Nephron progenitor cell (in vitro differentiated cells): Measurements from ENCODE around the gene AOPEP.
A peak's percentile ranks its signal among the peaks of the same experiment; 100 is the strongest.

ENCODE experiments used
- DNase-seq: peaks from one replicate; pipeline ENCODE4 v3.0.0; 2021
- H3K27ac Mint-ChIP-seq: 2 replicates; pipeline ENCODE4 v1.8.0; 2021; ENCODE audit warnings: mild to moderate bottlenecking, moderate library complexity, mixed read lengths
- H3K27me3 Mint-ChIP-seq: 2 replicates; pipeline ENCODE4 v1.8.0; 2021; ENCODE audit warnings: mild to moderate bottlenecking, low read depth, mixed read lengths; ENCODE audit not compliant: poor library complexity
- H3K36me3 Mint-ChIP-seq: 2 replicates; pipeline ENCODE4 v1.8.0; 2021; ENCODE audit warnings: low read depth, mixed read lengths
- H3K4me1 Mint-ChIP-seq: 2 replicates; pipeline ENCODE4 v1.8.0; 2021; ENCODE audit warnings: mixed read lengths
- H3K4me3 Mint-ChIP-seq: 2 replicates; pipeline ENCODE4 v1.8.0; 2021; ENCODE audit warnings: mild to moderate bottlenecking, moderate library complexity, mixed read lengths
- H3K9me3 Mint-ChIP-seq: 2 replicates; pipeline ENCODE4 v1.8.0; 2021; ENCODE audit warnings: mild to moderate bottlenecking, moderate library complexity, mixed read lengths
- CTCF ChIP-seq: fragments of 200-600 bp; sonication (generic); IDR thresholded peaks from 2 replicates; pipeline ENCODE4 v1.5.0; 2021; ENCODE audit warnings: antibody characterized with exemption

Gene AOPEP

GRCh38 chr9:94734054-94734754, 7.7 kb downstream of the AOPEP start:
- Mint-ChIP-seq H3K27ac (no peak overlapping the region), H3K4me3 (no peak overlapping the region), H3K9me3 (no peaks in the 10 kb centered on the region), H3K36me3 (peaks cover 21% of the 10 kb centered on the region), H3K27me3 (peaks cover 3% of the 10 kb centered on the region), H3K4me1 (peaks cover 7% of the 10 kb centered on the region)
- DNase-seq, result no peak
- no peak for TF ChIP-seq CTCF

- no peak for TF ChIP-seq CTCF
- no peak overlapping the region for H3K4me3 Mint-ChIP-seq
- no peaks in the 10 kb centered on the region for H3K27me3 Mint-ChIP-seq
- H3K36me3 Mint-ChIP-seq, result peaks cover 27% of the 10 kb centered on the region
- peaks cover 24% of the 10 kb centered on the region for H3K4me1 Mint-ChIP-seq
- H3K27ac Mint-ChIP-seq, result no peak overlapping the region
- H3K9me3 Mint-ChIP-seq, result no peaks in the 10 kb centered on the region
- DNase-seq, result no peak
Measured at GRCh38 chr9:94736759-94737158, 10.3 kb downstream of the AOPEP start.

GRCh38 chr9:94740145-94740840, 13.8 kb downstream of the AOPEP start:
- DNase-seq, result no peak
- no peak overlapping the region for H3K27ac Mint-ChIP-seq
- H3K4me3 Mint-ChIP-seq, result no peak overlapping the region
- no peak for TF ChIP-seq CTCF
- peaks cover 21% of the 10 kb centered on the region for H3K4me1 Mint-ChIP-seq
- H3K27me3 Mint-ChIP-seq, result no peaks in the 10 kb centered on the region
- H3K36me3 Mint-ChIP-seq, result peaks cover 53% of the 10 kb centered on the region
- H3K9me3 Mint-ChIP-seq, result peaks cover 4% of the 10 kb centered on the region

GRCh38 chr9:94741866-94742265, 15.4 kb downstream of the AOPEP start:
- peak overlapping the region; percentile 76 for H3K27ac Mint-ChIP-seq
- H3K4me3 Mint-ChIP-seq, result no peak overlapping the region
- H3K27me3 Mint-ChIP-seq, result no peaks in the 10 kb centered on the region
- H3K4me1 Mint-ChIP-seq, result peaks cover 21% of the 10 kb centered on the region
- peaks cover 8% of the 10 kb centered on the region for H3K9me3 Mint-ChIP-seq
- no peak for DNase-seq
- H3K36me3 Mint-ChIP-seq, result peaks cover 58% of the 10 kb centered on the region
- TF ChIP-seq CTCF, result no peak

- TF ChIP-seq CTCF, result no peak
- peaks cover 4% of the 10 kb centered on the region for H3K27me3 Mint-ChIP-seq
- peaks cover 21% of the 10 kb centered on the region for H3K4me1 Mint-ChIP-seq
- peaks cover 60% of the 10 kb centered on the region for H3K36me3 Mint-ChIP-seq
- H3K4me3 Mint-ChIP-seq, result no peak overlapping the region
- no peak overlapping the region for H3K27ac Mint-ChIP-seq
- no peak for DNase-seq
- H3K9me3 Mint-ChIP-seq, result peaks cover 17% of the 10 kb centered on the region
Measured at GRCh38 chr9:94743035-94743954, 16.8 kb downstream of the AOPEP start.
